GM19035 (cell line): Measurements from ENCODE around the gene SCD5.
"Not testable (repeated sequence)": the region's sequence is repeated elsewhere in the genome, so short reads cannot be mapped to it uniquely, and the experiment has no call there.

Experiments used
- ATAC-seq: cut with Tn5 transposase; IDR thresholded peaks from one replicate; pipeline ENCODE4 v1.9.1; 2021; ENCODE audit not compliant: unreplicated experiment

SCD5 gene

GRCh38 chr4:82798168-82799005, at the start of gene SCD5:
Gene SCD5 (minus strand): TSS chr4:82798796. CDS start chr4:82798537, 259 bp downstream.
- peak; percentile 97 for ATAC-seq

GRCh38 chr4:82842593-82842992, 44.0 kb upstream of the SCD5 start:
- no peak for ATAC-seq

GRCh38 chr4:82839624-82840023, 41.0 kb upstream of the SCD5 start:
- no peak for ATAC-seq

DNA sequence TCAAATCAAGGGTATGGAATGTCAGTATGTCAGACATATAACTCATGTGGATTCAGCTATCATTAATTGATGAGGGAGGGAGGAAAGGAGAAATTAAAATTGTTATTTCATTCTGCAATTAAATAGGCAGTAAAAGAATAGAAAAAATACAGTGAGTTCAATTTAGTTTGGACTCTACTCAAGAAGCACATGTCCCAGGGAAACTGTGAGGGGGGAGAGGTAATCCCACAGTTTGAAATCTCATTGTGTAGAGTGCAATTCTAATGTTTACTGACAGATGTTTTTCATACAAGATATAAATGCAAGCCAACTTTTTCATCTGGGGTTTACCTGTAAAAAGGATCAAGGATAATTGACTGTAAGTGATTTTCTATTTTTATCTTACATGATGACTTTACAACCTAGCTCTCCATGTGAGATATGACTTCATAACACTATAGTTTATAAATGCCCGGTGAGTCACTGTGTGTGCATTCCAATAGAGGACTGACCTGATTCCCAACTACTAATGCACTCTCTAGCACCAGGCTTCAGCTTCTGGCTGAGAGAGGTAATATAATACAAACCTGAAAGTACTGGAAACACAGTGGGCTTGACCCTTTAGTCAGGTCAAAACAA, 35.2 kb upstream of the SCD5 start:
- ATAC-seq = no peak

- ATAC-seq = not testable (repeated sequence)
Observed at GRCh38 chr4:82833060-82833459, 34.5 kb upstream of the SCD5 start.

DNA sequence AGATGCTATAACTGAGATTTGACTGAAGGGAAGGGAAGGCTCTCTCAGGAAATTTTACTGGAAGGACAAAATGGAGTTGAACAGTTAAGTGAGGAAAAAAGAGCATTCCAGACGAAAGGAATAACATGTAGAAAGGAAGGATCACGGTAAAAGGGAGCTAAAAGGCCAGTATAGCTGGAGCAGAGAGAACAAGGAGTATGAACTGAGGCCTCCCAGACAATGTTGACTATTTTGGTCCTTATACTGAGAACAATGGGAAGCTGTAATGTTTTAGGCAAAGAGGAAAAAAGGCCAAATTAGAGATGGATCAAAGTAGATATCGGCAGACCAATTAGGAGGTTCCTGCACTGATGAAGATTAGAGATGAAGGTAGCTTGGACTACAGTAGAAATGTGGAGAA, 26.8 kb upstream of the SCD5 start:
- ATAC-seq = no peak

- ATAC-seq = no peak
Observed at GRCh38 chr4:82823062-82823461, 24.5 kb upstream of the SCD5 start.

DNA sequence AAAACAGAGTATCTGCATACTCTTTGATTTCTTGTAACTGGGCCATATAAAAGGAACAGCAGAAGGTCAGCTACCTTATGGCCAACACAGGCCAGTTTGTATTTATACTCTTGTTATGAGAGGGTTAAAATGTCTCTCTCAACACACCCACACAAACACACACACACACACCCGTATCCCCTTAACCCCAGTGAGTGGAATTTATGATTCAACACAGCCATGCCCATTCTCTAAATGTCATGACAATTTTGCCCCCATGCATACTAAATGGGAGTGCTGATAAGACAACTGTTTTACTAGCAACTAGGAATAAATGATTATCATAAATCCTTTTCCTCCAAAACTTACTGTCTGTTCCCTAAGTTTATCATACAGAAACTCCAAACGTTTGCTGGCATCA, 22.1 kb upstream of the SCD5 start:
- no peak for ATAC-seq

DNA sequence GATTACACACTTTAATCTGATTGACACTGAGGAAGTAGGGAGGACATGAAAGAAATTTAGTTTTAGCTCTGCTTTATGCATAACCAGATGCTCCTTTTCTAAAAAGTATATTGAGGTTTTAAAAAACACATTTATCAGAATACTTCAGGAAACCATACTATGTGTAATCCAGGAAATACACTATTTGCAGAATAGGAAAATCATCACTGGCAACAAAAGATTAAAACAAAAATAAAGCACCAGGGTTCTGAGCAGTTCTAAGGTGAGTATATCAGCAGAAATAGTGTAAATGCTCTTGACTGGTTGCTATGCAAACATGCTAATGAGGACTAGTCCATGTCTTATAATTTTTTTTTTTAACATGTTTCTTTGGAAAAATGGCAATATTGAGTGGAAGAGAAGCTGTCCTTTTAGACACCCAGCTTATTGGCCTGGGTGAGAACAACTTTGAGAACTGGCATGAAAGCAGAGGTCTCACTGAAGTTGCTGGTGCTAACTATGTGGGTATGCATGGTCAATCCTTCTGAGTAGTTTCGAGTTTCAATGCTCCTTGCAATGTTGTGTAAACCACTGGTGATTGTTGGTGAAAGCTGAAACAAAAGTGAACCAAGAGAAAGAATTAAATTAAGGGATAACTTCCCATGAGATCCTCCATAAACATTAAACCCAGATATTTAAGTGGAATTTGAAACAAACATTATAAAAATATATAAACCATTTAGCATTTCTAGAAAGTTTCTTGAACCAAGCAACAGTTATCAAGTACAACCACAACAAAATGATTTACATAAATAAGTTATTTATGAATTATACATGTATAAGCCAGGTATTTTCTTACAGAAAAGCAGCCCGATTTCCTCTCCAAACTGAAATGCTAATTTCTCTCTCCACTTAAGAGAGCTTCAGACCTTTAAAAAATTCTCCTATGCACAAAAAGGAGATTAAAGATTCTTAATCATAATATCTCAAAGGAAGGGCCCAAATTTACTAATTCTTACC, 20.4 kb upstream of the SCD5 start:
- ATAC-seq = no peak

DNA sequence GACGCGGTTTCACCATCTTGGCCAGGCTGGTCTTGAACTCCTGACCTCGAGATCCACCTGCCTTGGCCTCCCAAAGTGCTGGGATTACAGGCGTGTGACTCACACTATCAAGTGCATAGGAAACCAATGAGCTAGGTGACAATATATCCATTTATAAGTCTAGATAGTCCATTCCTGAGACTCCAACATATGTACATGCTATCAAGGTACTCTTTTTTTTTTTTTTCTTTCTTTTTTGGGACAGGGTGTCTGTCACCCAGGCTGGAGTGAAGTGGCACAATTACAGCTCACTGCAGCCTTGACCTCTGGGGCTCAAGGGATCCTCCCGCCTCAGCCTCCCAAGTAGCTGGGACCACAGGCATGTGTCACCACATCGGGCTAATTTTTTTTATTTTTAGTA, 18.3 kb upstream of the SCD5 start:
- not testable (repeated sequence) for ATAC-seq

DNA sequence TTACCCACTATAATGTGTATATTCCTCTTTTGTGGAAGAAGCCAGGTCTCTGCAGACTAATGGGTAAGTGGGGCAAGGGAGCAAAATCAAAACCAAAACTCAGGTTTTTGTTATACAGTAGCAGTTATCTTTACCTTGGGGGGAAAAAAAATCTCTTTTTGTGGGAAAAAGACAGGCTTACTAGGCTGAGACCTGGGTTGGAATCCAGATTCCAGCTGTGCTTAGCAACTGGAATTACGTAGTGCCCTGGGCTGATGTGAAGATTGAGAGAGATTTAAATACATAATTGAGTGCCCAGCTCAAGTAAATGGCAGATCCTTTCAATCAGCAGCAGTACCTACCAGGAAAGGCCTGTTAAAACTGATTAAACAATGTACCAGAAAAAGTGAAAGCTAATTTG, 15.4 kb upstream of the SCD5 start:
- ATAC-seq = no peak

GRCh38 chr4:82811838-82812341, 13.3 kb upstream of the SCD5 start:
- no peak for ATAC-seq

- no peak for ATAC-seq
Observed at GRCh38 chr4:82811392-82811791, 12.8 kb upstream of the SCD5 start.

- ATAC-seq = no peak
Observed at GRCh38 chr4:82810176-82810575, 11.6 kb upstream of the SCD5 start.

DNA sequence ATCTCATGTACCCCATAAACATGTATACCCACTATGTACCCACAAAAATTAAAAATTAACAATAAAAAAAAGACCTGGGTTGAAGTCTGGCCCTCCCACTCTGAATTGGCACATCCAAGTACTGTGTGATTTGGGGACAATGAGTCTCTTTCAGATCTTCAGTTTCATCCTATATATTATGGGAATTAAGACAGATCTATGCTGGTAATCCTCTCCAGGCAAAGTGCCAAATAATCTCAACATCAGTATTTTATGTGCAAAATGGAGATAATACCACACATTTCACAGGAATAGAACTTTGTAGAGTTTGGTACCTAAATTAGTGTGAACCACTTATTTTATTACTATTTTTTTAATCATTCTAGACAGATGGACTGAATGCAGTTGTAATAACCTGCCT, 11.0 kb upstream of the SCD5 start:
- ATAC-seq = no peak

DNA sequence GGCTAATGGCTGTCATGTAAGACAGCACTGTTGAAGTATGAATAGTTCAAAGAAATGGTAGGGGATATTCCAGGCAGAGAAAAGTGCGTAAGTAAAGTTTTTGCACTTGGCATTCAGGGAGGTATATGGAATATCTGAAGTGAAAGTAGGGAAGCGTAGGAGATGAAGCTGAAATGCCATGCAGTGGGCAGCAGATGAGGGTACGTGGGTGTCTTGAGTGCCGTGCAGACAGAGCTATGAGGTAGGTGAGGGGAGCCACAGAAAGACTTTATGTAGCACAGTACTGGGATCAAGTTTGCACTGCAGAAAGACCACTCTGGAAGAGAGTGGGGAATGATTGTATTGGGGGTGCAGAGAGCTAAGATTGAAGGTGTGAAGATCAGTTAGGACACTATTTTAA, 5.2 kb upstream of the SCD5 start:
- ATAC-seq = no peak

DNA sequence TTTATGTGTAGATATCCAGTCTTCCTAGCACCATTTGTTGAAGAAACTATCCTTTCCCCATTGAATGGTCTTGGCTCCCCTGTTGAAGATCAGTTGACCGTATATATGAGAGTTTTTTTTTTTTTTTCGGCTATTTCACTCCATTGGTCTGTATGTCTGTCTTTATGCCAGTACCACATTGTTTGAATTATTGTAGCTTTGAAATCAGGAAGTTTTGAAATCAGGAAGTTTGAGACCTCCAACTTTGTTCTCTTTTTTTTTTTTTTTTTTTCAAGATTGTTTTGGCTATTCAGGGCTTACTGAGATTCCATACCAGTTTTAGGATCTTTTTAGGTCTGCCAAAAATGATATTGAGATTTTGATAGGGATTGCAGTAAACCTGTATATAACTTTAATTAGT, 4.3 kb upstream of the SCD5 start:
- no peak for ATAC-seq

DNA sequence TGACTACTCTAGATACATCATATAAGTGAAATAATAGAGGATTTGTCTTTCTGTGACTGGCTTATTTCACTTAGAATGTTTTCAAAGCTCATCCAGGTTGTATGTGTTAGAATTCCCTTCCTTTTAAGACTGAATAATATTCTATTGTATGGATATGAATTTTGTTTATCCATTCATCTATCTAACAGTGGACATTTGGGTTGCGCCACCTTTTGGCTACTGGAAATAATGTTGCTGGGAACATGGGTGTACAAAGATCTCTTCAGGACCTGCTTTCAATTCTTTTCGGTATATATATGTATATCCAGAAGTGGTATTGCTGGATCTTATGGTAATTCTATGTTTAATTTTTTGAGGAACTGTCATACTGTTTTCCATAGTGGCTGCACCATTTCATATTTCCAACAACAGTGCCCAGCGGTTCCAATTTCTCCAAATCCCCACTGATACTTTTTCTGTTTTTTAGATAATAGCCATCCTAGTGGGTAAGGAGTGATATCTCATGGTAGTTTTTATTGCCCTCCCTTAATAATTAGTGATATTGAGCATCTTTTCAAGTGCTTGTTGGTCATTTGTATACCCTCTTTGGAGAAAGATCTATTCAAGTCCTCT, 3.4 kb upstream of the SCD5 start:
- ATAC-seq = no peak

GRCh38 chr4:82799006-82799881, 648 bp upstream of the SCD5 start:
- no peak for ATAC-seq
